Colon (tissue), 2 donors: ENCODE data around the gene ADAMTS12.
"Not testable (repeated sequence)": the region's sequence is repeated elsewhere in the genome, so short reads cannot be mapped to it uniquely, and the experiment has no call there.

Experiments used
- FAIRE-seq: peaks from 2 replicates; lab custom pipeline; 2012; peaks lifted over from hg19 to GRCh38; lab: Jason Lieb, UNC
- donor health status: control.
- donor health status: control.

Gene ADAMTS12

DNA sequence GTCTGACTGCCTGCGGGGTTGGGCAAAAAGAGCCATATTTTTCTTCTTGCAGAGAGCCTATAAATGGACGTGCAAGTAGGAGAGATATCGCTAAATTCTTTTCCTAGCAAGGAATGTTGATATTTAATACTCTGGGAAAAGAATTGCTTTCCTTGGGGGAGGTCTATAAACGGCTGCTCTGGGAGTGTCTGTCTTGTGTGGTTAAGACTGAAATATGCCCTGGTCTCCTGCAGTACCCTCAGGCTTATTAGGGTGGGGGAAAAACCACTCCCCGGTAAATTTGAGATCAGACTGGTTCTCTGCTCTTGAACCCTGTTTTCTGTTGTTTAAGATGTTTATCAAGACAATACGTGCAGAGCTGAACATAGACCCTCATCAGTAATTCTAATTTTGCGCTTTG lies 14.5 kb upstream of the ADAMTS12 start:
- not testable (repeated sequence) for FAIRE-seq

DNA sequence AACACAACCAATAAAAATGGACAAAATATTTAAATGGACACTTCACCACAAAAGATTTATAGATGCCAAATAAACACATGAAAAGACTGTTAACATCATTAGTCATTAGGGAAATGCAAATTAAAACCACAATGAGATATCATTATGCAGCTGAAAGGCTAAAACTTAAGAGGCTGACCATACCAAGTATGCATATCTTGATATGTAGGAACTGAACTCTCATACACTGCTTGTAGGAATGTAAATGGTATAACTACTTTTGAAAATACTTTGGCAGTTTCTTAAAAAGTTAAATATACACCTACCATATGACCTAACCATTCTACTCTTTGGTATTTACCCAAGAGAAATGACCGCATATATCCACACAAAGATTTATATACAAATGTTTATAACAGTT lies 13.6 kb upstream of the ADAMTS12 start:
- FAIRE-seq = no peak

GRCh38 chr5:33903118-33903517 lies 11.3 kb upstream of the ADAMTS12 start:
- FAIRE-seq = no peak

DNA sequence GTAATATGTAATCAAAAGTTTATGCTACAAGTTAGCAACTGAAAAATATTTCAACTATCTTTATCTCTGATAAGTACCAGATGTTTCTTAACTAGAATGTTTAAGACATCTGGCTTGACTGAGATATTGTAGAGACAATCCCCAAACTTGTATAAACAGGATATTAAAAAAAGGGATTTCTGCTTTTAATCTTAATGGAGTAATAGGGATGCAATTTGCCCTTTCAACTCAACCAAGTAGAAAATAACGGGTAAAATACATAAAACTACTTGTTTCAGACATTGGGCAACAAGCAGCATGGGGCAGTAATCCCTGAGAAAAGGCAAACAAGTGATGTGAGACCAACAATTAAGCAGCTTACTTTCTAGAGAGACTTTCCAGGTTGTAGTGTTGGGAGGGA lies 9.4 kb upstream of the ADAMTS12 start:
- no peak for FAIRE-seq

GRCh38 chr5:33894566-33894965 lies 2.8 kb upstream of the ADAMTS12 start:
- FAIRE-seq = no peak

DNA sequence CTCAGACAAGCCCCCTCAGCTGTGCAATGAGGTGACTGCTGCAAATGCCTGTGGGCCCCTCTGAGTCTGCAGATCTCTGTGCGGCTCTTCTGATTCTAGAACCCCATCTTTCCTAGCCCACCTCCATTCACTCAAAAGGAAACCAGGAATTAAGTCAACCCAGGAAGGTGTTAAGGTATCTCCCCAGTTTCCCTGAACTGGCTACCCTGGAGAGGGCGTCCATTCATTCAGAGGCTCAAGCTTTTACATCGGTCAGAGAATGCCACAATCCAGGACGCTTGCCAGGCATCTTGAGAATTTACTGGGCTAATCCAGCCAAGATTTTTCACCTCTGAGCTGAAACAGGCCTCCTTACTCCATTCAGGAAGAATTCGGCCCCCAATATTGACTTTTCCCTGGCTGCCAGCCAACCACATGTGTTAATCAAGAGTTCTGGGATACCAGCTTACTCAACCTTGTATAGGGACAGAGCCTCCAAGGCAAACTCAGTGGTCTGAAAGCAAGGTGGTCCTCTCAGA lies 889 bp upstream of the ADAMTS12 start:
- no peak for FAIRE-seq

- FAIRE-seq = no peak
Measured at GRCh38 chr5:33891446-33891787, 373 bp downstream of the ADAMTS12 start.

GRCh38 chr5:33890131-33891032 lies 1.4 kb downstream of the ADAMTS12 start:
- FAIRE-seq = no peak

- no peak for FAIRE-seq
Measured at GRCh38 chr5:33888587-33888986, 3.2 kb downstream of the ADAMTS12 start.

- no peak for FAIRE-seq
Measured at GRCh38 chr5:33887268-33887667, 4.5 kb downstream of the ADAMTS12 start.

- no peak for FAIRE-seq
Measured at GRCh38 chr5:33886283-33886682, 5.5 kb downstream of the ADAMTS12 start.

DNA sequence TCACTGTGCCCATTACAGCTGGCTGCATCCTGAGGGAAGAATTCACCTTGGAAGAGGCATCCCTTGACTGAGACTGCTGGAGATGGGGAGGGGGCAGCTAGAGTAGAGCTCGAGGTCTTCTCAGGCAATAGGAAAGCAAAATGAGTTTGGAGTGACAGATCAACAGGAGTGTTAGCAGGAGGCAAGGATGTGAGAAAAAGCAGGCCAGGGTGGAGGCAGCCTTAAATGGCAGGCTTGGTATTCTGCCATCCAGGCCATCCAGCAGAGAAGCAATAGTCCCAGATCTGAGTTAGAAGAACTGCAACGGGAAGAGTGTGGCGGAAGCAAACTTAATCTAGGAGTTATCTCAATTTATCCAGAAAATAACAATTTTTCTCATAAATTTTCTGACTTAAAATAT lies 6.1 kb downstream of the ADAMTS12 start:
- FAIRE-seq = no peak

GRCh38 chr5:33883482-33883881 lies 8.3 kb downstream of the ADAMTS12 start:
- FAIRE-seq = no peak

DNA sequence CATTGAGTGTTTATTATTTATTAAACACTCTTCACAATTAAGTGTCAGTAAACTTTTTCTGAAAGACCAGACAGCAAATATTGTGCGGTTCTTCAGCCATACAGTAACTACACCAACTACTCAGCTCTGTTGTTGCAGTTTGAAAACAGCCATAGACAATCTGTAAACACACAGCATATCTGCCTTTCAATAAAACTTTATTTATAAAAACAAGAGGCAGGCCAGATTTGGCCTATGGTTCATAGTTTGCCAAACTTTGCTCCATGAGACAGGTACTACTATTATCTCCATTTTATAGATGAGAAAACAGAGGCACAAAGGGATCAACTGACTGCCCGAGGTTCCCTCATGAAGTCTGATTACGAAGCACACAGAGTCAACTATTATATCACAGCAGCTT lies 11.5 kb downstream of the ADAMTS12 start:
- FAIRE-seq = no peak

- FAIRE-seq = no peak
Measured at GRCh38 chr5:33877449-33877848, 14.3 kb downstream of the ADAMTS12 start.

DNA sequence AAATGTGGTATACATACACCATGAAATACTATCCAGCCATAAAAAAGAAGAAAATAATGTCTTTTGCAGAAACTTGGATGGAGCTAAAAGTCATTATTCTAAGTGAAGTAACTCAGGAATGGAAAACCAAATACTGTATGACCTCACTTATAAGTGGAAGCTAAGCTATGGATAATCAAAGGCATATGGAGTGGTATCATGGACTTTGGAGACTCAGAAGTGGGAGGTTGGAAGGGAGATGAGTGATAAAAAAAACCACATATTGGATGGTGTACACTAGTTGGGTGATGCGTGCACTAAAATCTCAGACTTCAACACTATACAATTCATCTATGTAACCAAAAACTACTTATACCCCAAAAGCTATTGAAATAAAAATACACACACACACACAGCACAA lies 24.5 kb downstream of the ADAMTS12 start:
- no peak for FAIRE-seq

DNA sequence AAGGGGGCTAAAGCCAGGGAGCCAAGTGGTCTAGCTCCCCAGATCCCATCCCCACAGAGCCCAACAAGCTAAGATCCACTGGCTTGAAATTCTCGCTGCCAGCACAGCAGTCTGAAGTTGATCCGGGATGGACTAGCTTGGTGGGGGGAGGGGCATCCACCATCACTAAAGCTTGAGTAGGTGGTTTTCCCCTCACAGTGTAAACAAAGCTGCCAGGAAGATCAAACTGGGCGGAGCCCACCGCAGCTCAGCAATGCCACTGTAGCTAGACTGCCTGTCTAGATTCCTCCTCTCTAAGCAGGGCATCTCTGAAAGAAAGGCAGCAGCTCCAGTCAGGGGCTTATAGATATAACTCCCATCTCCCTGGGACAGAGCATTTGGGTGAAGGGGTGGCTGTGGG lies 32.6 kb downstream of the ADAMTS12 start:
- not testable (repeated sequence) for FAIRE-seq

- FAIRE-seq = no peak
Measured at GRCh38 chr5:33857037-33857436, 34.8 kb downstream of the ADAMTS12 start.

DNA sequence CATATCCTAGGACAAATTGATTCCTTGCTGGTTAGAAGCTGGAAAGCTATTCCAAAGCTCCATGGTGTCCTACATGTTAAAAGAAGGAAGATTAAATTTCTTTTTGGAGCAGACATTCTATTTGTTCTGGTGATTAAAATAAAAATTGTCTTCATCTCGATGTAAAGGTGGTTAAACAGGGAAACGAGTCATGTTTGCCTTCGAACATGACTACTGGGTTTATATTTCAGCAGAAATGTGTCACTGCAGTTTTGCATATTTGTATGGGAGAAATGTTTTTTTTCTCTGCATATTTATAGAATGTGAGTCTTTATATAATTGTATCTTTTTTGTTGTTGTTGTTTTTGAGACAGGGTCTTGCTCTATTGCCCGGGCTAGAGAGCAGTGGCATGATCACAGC lies 36.4 kb downstream of the ADAMTS12 start:
- no peak for FAIRE-seq

DNA sequence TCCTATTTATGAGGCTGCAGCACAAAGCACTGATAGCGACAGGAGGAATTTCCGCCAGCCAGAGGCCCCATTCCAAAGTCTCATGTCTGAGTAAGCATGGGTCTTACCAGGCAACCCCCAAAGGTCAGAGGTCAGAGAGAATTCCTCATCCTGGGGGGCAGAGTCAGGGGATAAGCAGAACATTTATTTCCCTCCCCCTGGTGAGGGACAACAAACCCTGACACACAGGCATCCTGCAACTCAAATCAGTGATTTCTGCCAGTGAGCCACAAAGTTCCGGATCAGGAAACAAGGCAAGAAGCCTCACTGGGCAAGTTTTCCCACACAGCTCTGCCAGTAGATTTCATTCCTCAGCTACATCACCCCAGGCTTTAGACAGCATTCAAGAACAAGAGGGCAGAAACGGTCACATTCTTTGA lies 37.0 kb downstream of the ADAMTS12 start:
- no peak for FAIRE-seq

- FAIRE-seq = no peak
Measured at GRCh38 chr5:33852837-33853236, 39.0 kb downstream of the ADAMTS12 start.

DNA sequence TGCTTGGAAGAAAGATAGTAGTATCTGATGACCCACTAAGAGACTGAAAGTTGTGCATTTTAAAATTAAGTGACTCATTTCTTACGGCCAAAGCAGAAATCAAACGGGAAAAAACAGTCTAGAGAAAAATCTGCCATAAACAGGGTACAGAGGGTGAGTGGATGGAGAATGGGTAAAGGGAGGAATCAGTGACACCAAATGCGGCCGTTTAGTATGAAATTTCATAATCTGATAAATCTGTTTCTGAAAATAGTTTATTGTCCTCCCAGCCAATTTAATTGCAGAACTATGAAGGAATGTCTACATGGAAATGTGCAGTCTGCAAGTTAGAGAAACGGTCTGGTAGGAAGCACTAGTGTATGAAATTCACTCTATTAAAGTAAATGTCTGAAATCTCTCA lies 39.5 kb downstream of the ADAMTS12 start:
- FAIRE-seq = no peak

GRCh38 chr5:33850100-33850594 lies 41.6 kb downstream of the ADAMTS12 start:
- FAIRE-seq = no peak

DNA sequence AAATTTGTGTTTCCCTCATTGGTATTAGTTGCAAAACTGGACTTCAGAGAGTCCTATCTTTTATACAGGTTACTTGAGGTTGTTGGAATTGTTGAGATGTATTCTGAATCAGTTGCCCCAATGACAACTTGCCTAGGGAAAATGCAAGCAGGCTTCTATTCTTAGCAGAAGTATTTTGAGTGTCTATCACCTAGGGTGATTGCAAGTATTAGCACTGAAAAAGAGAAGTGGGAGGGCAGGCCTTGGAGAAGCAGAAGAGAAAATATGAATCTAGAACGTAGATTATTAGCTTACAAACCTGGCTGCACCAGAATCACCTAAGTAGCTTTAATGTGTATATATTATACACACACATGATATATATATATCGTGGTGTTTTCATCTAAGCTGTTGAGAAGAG lies 43.2 kb downstream of the ADAMTS12 start:
- no peak for FAIRE-seq
